ENCODE measurements around the gene DOC2A. TPM values are rescaled to one million over a fixed set of nuclear protein-coding genes. Genes with fewer than 3 reads are reported as not detected.
A peak's percentile ranks its signal among the peaks of the same experiment; 100 is the strongest.

Gene DOC2A
- total and polyA plus RNA-seq, 2 donors (not counting 3 experiments of a cell fraction or from before 2014, with no cell fraction given) = 0.60 to 0.63 TPM

DNA sequence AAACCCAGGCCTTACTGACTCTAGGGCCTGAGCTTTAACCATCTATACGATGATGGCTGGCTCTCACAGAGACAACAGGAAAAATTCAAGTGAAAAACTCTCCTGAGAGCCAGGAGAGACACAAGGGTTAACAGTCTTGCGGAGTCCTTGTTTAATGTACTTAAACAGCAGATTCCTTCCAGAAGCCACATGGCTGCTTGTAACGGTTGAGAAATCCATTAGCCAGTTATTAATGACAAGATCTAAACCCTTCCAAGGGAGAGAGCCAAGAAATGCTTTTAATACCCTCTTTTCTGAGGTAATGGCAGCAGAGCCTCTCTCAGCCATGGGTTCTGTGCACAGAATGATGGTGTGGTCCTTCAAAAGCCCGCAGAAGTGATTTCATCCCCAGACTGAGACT is 49.5 kb upstream of the DOC2A start:
- no TSS peak for BruUV-seq (replicated peaks)
- Histone ChIP-seq H3K27me3 (ENCODE audit: control insufficient read depth in 2 of 2, insufficient read depth in 2 of 2, low read length in 2 of 2) (no peaks in the 10 kb centered on the region), H3K9me1 (replicated peaks; ENCODE audit: control insufficient read depth, extremely low read depth, insufficient read depth, low read length) (no peaks in the 10 kb centered on the region), H2AFZ (ENCODE audit: low read depth, low read length) (no peak overlapping the region), H3K27ac (ENCODE audit: insufficient read depth, low read depth, low read length) (no peak overlapping the region), H3K4me1 (ENCODE audit: control insufficient read depth, extremely low read depth, insufficient read depth, low read length) (peaks cover 16% of the 10 kb centered on the region), H3K9me3 (replicated peaks; ENCODE audit: control insufficient read depth, insufficient read depth, low read length) (no peaks in the 10 kb centered on the region), H3K4me2 (ENCODE audit: insufficient read depth, low read length) (no peak overlapping the region), H3K36me3 (ENCODE audit: control insufficient read depth in 2 of 2, extremely low read depth in 1 of 2, insufficient read depth in 2 of 2, low read length in 2 of 2) (peaks cover 0 to 5% of the 10 kb centered on the region in 2 experiments), H3K79me2 (ENCODE audit: control insufficient read depth, insufficient read depth, low read length) (no peaks in the 10 kb centered on the region), H3K4me3 (replicated peaks in 1 of 3; ENCODE audit: insufficient read depth in 1 of 3, low read depth in 1 of 3, low read length in 3 of 3) (no peak overlapping the region), H4K20me1 (replicated peaks; ENCODE audit: control insufficient read depth, extremely low read depth, insufficient read depth, low read length) (no peaks in the 10 kb centered on the region), H3K9ac (replicated peaks; ENCODE audit: extremely low read depth, insufficient read depth, low read length) (no peak overlapping the region)
- ChIA-PET POLR2A (no interaction called here), CTCF (interaction anchor here (5.8 kb wide), 1 partner anchor 31 kb away, joined by 55 read pairs; the partner anchor contains the start of gene TBX6)
- DNase-seq (ENCODE audit: low read depth, low spot score) (no peak), FAIRE-seq (no peak)
- intact Hi-C loops (cut with micrococcal nuclease) = no loop called here
- no peak for TF ChIP-seq FOS (IDR thresholded peaks at IDR 0.05; ENCODE audit: borderline replicate concordance, insufficient read depth, low read length)
- no peak for TF ChIP-seq EZH2 (IDR thresholded peaks at IDR 0.05; ENCODE audit: borderline replicate concordance, low read depth, low read length, severe bottlenecking)
- no peak for TF ChIP-seq POLR2AphosphoS5 (IDR thresholded peaks at IDR 0.05; ENCODE audit: insufficient read depth, low read depth, low read length)
- dilution Hi-C loops (cut with MboI; ENCODE audit: extremely low pct_ligation_motif_present, low sequenced_read_pairs) = no loop called here

DNA sequence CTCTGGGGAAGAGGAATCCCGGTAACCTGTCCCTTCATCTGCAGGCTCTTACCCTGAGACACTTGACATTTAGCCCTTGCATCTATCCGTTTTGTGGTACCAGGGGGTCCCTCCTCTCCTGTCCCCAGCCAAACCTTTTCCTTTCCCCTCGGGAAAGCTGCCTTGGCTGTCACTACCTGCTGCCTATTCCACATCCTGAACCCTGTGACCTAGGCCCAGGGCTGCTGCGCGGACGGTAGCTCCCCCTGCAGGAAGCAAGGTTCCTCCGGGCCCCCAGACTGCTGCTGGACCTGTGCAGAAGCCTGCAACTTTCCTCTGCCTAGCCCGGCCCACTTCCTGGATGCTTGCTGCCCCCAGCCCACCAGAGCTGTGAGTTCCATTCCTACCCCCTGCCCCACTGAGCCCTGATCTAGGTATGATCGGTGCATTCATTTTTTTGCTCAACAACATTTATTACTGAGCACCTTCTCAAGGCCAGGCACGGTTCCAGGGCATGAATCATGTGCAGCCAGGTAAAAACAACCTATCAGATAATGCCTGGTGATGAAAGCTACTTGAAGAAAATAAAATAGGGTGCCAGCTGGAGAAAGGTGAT is 44.2 kb upstream of the DOC2A start:
- Histone ChIP-seq H3K27me3 (ENCODE audit: control insufficient read depth in 2 of 2, insufficient read depth in 2 of 2, low read length in 2 of 2) (no peaks in the 10 kb centered on the region), H4K20me1 (replicated peaks; ENCODE audit: control insufficient read depth, extremely low read depth, insufficient read depth, low read length) (no peaks in the 10 kb centered on the region), H3K36me3 (ENCODE audit: control insufficient read depth in 2 of 2, extremely low read depth in 1 of 2, insufficient read depth in 2 of 2, low read length in 2 of 2) (peaks cover 0 to 5% of the 10 kb centered on the region in 2 experiments), H3K79me2 (ENCODE audit: control insufficient read depth, insufficient read depth, low read length) (peaks cover 4% of the 10 kb centered on the region), H3K9ac (replicated peaks; ENCODE audit: extremely low read depth, insufficient read depth, low read length) (no peak overlapping the region), H2AFZ (ENCODE audit: low read depth, low read length) (no peak overlapping the region), H3K9me3 (replicated peaks; ENCODE audit: control insufficient read depth, insufficient read depth, low read length) (no peaks in the 10 kb centered on the region), H3K27ac (ENCODE audit: insufficient read depth, low read depth, low read length) (no peak overlapping the region), H3K4me3 (replicated peaks in 1 of 3; ENCODE audit: insufficient read depth in 1 of 3, low read depth in 1 of 3, low read length in 3 of 3) (no peak overlapping the region), H3K4me2 (ENCODE audit: insufficient read depth, low read length) (no peak overlapping the region), H3K4me1 (ENCODE audit: control insufficient read depth, extremely low read depth, insufficient read depth, low read length) (peaks cover 35% of the 10 kb centered on the region), H3K9me1 (replicated peaks; ENCODE audit: control insufficient read depth, extremely low read depth, insufficient read depth, low read length) (no peaks in the 10 kb centered on the region)
- BruUV-seq (replicated peaks) = no TSS peak
- ChIA-PET POLR2A (interaction anchor here (0.5 to 2.7 kb wide), 3 partner anchors 10 to 16 kb away, joined by 3 to 21 read pairs (median 7); partner anchors contain the start of gene ALDOA), CTCF (interaction anchor here (0.6 to 5.8 kb wide), 18 partner anchors 9 to 703 kb away, joined by 3 to 55 read pairs (median 4); partner anchors contain the start of genes ALDOA, KCTD13, PPP4C and QPRT)
- intact Hi-C loops (cut with micrococcal nuclease) = loop anchor here (1.0 to 2.0 kb wide), 2 partner anchors 10 to 22 kb away; partner anchors contain the start of gene ALDOA
- dilution Hi-C loops (cut with MboI; ENCODE audit: extremely low pct_ligation_motif_present, low sequenced_read_pairs) = no loop called here
- TF ChIP-seq MAX (IDR thresholded peaks at IDR 0.05; ENCODE audit: insufficient read depth, insufficient read length) (no peak), CTCF (IDR thresholded peaks at IDR 0.05; ENCODE audit: extremely low read depth in 1 of 2, insufficient read depth in 1 of 2, low read depth in 1 of 2, low read length in 2 of 2) (peak; percentile 52 to 79)
- peak; percentile 77 for FAIRE-seq
- DNase-seq (ENCODE audit: low read depth, low spot score) = peak; percentile 32

Data from endothelial cell of umbilical vein (primary cell).